HG02798 (cell line): ENCODE measurements around the gene SMAD3.

Source experiments
- ATAC-seq: cut with Tn5 transposase; IDR thresholded peaks from one replicate; pipeline ENCODE4 v1.9.1; 2021; ENCODE audit warnings: mild to moderate bottlenecking; ENCODE audit not compliant: unreplicated experiment, poor library complexity

Gene SMAD3

GRCh38 chr15:67215102-67215501 lies 149.7 kb downstream of the SMAD3 start:
- no peak for ATAC-seq

- ATAC-seq, result no peak
These were observed 151.5 kb downstream of the SMAD3 start for GRCh38 chr15:67216859-67217258.

GRCh38 chr15:67218428-67218827 lies 153.0 kb downstream of the SMAD3 start:
- no peak for ATAC-seq

GRCh38 chr15:67219288-67219687 lies 153.9 kb downstream of the SMAD3 start:
- no peak for ATAC-seq

GRCh38 chr15:67224889-67225288 lies 159.5 kb downstream of the SMAD3 start:
- ATAC-seq, result no peak

- no peak for ATAC-seq
These were observed 159.9 kb downstream of the SMAD3 start for GRCh38 chr15:67225336-67225735.

GRCh38 chr15:67227431-67227830 lies 162.0 kb downstream of the SMAD3 start:
- no peak for ATAC-seq

- ATAC-seq, result no peak
These were observed 162.4 kb downstream of the SMAD3 start for GRCh38 chr15:67227846-67228245.

GRCh38 chr15:67228286-67228685 lies 162.9 kb downstream of the SMAD3 start:
- ATAC-seq, result no peak

GRCh38 chr15:67230504-67230903 lies 165.1 kb downstream of the SMAD3 start:
- no peak for ATAC-seq

GRCh38 chr15:67232591-67232990 lies 167.2 kb downstream of the SMAD3 start:
- no peak for ATAC-seq

- no peak for ATAC-seq
These were observed 175.1 kb downstream of the SMAD3 start for GRCh38 chr15:67240235-67241131.

GRCh38 chr15:67241132-67241855 lies 175.9 kb downstream of the SMAD3 start:
- ATAC-seq, result peak; percentile 78

GRCh38 chr15:67242708-67243111 lies 177.3 kb downstream of the SMAD3 start:
- ATAC-seq, result no peak
